Breast epithelium (tissue), 3 donors: ENCODE results near the gene MMP23B.

Source experiments
- CTCF ChIP-seq, 3 donors: fragments of 450-650 bp; IDR thresholded peaks; one replicate each; pipeline ENCODE4 v1.5.1; 2016 to 2017; ENCODE audit warnings: antibody characterized with exemption in 3 of 3, mild to moderate bottlenecking in 3 of 3, moderate library complexity in 3 of 3
- POLR2A ChIP-seq: fragments of 450-650 bp; IDR thresholded peaks from one replicate; pipeline ENCODE4 v1.6.1; 2016; ENCODE audit warnings: antibody characterized with exemption, mild to moderate bottlenecking, moderate library complexity

- no peak for TF ChIP-seq POLR2A
- no peak for TF ChIP-seq CTCF (IDR thresholded peaks at IDR 0.05)
Observed at GRCh38 chr1:1683104-1683905, 51.3 kb downstream of the MMP23B start.
